GF-D8 (cell line): ENCODE measurements around the gene HLCS.
"Not testable (repeated sequence)": the region's sequence is repeated elsewhere in the genome, so short reads cannot be mapped to it uniquely, and the experiment has no call there.

Experiments used
- DNase-seq: peaks from one replicate; lab custom pipeline; 2025; lab: John Stamatoyannopoulos, UW

HLCS gene

DNA sequence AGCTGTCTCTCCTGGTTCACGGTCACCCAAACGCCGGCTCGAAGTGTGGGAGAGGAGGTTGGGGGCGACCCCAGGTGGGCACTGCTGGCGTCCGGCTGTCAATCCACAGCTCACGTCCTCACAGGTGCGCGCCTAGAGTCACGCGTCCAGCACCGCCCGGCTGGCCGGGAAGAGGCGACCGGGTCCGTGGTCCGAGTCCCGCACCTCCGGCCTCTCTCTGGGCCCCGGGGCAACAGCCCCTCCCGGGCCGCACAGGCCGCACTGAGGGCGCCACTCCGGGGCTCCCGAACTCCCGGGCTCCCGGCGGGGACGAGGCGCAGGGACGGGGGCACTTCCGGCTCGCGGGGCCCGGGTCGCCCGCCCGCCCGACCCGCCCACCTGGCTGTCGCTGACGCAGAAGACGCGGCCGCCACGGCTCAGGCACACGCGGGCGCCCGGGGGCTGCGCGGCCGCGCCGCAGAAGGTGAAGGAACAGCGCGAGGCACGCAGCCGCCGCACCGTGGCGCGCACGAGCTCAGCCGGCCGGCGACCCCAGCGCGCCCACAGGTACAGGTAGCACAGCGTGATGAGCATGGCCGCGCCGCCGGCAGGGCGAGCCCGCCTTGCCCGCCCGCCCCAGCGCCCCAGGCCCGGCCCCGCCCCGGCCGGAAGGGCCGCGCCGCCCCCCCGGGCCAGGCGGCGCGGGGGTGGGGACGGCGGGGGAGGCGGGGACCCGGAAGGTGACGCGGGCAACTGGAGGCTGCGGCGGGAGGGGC, at the start of gene HLCS:
Gene HLCS (minus strand): TSS at position 604 of the 755 bp plus-strand sequence. CDS start 31 bp downstream, at position 573.
- DNase-seq, result no peak

DNA sequence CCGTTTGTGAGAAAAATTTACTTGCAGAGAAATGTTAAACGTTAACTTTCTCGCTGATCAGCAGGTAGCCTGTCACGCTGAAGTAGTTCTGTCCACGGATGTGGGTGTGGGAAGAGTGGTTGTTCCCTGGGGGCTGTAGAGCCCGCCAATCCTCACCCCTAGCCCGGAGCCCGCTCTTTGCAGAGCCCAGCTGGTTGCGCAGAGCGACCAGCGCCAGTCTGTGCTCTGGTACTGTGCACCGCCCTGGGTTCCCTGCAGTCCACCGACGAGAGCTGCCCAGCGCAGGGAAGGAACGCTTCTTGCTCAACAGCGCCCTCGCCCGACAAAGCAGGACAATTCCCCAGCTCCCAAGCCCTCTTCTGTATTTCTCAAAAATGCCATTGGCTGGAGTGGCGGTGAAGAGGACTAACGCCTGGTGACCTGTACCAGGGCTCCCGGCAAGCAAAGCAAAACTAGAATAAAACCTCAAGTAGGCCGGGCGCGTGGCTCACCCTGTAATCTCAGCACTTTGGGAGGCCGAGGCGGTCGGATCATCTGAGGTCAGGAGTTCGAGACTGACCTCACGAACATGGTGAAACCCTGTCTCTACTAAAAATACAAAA, 43.4 kb upstream of the HLCS start:
- peak; percentile 82 for DNase-seq

DNA sequence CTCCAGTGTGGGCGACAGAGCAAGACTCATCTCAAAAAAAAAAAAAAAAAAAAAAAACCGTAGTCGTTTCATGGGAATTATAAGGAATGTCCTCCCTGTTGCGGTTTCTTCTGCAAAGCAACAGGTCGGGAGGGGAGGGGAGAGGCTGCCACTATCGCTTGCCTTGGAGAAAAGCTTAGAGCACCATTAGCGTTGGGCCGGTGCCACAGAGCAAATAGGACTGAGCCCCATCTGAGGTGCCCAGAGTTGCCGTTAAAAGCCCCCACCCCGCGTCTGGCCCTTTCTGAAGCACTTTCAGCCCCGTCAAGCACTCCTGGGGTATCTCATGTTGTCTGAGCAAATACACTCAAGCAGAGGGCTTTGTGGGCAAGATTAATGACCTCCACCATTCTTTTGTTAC, 42.3 kb upstream of the HLCS start:
- no peak for DNase-seq

DNA sequence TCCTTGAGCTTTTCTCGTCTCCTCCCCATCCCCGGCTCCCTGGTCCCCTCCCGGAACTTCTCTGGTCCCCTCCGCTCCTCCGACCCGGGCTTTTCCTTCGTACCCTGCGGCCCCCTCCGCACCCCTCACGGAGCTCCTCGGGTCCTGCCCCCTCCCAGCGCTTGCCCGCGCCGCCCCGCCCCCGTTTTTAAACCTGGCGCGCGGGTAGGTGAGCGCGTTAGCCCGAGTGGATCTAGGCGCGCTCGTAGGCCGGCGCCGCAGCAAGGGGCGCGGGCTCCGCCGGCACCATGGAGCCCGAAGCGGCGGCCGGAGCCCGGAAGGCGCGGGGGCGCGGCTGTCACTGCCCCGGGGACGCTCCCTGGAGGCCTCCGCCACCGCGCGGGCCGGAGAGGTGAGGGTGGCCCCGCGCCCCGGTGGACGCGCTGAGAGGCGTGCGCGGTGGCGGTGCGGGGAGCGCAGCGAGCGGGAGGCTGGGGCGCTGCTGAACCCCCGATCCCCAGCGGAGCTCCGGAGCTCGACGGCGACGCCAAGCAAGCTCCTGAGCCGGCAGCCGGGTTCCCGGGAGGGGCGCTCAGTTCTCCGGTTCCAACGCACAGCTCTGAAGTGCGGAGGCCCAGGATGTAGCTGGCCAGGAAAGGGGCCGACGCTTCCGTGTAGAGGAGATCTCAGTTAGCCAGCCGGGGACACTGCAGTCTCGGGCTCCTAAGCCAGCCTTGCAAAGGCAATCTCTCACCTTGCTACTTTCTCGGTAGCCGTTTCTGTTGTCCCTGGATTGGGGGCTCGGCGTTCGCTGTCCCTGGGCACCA, 40.2 kb upstream of the HLCS start, which contains the start of gene RIPPLY3:
Gene RIPPLY3 (plus strand): TSS at position 217 of the 806 bp plus-strand sequence. CDS start 71 bp downstream, at position 288.
- DNase-seq, result no peak

DNA sequence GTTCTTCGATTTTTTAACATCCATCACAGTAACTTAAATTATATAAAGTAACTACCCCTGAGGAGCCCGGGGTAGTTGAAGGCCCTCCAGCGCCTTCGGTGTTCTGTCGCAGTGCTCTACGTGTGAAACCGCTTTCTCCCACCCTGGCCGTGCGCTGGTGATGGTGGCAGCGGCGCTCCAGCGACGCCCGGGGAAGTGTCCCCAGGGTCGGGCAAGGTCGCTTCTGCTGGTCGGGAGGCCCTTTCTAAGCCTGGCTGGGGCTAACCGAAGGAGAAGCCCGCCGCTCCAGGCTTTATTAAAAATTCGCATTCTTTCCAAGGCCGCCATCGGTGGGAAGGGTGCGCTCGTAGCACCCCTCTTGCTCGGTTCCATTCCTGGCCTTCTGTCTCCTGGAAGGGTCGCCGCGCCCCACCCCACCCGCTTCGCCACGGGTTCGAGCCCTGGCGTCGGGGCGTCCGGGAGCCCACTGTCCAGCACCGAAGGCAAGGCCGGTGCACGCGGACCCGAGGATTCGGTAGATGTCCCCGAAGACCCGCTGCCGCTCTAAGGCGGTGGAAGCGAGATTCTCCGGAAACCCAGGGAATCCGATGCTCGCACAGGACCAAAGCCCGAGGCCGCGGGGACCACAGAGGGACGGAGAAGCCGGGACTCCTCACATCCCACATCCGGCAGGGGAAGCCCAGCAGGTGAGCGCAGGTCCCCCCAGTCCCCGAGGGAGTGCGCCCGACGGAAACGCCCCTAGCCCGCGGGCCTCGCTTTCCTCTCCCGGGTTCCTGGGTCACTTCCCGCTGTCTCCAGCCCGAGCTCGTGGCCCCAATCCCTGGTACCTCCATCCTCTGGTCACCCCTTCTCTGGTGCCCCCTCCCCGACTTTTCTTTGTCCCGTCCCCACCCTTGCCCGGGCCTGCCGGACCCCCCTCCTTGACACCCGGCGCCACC, 39.3 kb upstream of the HLCS start:
- DNase-seq, result no peak

DNA sequence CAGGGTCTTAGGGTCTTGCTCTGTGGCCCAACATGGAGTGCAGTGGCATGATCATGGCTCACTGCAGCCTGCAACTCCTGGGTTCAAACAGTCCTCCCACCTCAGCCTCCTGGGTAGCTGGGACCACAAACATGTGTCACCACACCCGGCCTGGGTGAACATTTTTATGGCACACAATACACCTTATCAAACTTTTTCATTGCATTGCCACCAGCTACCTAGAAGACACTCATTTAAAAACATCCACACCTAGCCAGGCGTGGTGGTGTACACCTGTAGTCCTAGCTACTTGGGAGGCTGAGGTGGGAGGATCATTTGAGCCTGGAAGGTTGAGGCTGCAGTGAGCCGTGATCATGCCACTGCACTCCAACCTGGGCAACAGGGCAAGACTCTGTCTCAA, 37.4 kb upstream of the HLCS start:
- DNase-seq, result not testable (repeated sequence)

DNA sequence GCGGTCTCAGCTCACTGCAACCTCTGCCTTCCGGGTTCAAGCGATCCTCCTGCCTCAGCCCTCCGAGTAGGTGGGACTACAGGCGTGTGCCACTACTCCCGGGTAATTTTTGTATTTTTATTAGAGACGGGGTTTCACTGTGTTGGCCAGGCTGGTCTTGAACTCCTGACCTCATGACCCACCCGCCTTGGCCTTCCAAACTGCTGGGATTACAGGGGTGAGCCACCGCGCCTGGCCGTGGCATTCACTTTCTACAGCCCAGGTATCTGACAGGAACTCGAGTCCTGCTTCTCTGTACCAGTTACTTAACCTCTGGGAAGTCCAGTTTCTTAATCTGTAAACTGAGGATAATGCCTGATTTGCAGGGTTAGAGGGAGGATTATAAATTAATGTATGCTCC, 36.4 kb upstream of the HLCS start:
- not testable (repeated sequence) for DNase-seq

DNA sequence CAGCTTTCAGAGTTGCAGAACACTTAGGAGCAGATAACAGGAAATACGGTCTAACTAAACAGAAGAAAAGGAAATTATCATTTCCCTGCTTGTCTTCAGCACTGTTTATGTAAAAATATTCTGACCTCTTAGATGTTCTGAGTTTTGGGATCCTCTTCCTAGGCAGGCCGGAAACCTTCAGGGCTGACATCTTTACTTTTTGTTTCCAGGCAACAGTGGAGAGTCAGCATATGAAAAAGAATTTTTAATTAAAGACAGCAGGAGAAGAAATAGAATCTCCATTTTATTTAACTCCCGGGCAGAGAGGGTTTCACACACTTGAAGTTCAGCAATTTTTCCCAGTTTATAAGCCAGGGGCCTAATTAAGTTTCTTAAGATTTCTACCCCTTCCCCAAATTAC, 35.0 kb upstream of the HLCS start:
- no peak for DNase-seq

DNA sequence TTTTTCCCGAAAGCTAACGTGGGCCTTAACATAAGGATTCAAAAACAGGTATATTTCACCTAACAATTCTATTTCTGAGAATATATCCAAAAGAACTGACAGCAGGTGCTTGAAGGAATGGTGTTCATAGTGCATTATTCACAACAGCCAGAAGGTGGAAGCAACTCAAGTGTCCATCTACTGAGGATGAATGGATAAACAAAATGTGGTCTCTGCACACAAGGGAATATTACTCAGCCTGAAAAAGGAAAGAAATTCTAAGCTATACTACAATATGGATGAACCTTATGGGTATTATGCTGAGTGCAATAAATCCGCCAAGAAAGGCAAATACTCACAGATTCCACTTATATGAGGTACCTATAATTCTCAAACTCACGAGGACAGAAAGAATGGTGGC, 33.9 kb upstream of the HLCS start:
- DNase-seq, result no peak

DNA sequence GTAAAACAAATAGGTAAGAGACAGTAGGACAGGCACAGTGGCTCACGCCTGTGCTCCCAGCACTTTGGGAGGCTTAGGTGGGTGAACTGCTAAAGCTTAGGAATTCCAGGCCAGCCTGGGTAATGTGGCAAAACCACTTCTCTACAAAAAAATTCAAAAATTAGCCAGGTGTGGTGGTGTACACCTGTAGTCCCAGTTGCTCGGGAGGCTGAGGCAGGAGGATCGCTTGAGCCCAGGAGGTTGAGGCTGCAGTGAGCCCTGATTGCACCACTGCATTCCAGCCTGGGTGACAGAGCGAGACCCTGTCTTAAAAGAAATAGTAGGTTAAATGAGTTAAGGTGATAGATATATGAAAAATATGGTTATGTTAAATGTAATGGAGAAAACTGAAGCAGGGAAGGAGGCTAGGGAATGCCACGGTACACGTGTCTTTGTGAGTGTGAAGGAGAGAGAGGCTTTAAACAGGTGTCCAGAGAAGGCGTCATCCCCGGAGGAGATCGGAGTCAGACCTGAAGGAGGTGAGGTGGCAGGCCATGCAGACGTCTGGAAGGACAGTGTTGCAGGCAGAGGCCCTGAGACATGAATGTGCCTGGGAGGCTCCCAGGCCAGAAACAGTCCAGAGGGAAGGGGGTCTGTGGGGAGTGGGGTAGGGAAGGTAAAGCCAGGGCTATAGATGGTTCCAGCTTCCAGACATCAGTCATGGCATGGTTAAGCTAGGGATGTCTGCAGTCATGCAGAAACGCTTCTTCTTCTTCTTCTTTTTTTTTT, 32.8 kb upstream of the HLCS start:
- no peak for DNase-seq

DNA sequence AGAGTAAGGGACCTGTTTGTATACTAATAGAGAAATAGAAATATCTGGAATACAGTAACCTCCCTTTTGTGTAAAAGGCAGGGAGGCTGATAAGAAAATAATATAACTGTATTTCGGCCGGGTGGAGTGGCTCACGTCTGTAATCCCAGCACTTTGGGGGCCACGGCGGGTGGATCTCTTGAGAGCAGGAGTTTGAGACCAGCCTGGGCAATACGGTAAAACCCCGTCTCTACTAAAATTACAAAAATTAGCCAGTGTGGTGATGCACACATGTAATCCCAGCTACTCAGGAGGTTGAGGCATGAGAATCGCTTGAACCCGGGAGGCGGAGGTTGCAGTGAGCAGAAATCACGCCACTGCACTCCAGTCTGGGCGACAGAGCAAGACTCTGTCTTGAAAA, 28.8 kb upstream of the HLCS start:
- not testable (repeated sequence) for DNase-seq

DNA sequence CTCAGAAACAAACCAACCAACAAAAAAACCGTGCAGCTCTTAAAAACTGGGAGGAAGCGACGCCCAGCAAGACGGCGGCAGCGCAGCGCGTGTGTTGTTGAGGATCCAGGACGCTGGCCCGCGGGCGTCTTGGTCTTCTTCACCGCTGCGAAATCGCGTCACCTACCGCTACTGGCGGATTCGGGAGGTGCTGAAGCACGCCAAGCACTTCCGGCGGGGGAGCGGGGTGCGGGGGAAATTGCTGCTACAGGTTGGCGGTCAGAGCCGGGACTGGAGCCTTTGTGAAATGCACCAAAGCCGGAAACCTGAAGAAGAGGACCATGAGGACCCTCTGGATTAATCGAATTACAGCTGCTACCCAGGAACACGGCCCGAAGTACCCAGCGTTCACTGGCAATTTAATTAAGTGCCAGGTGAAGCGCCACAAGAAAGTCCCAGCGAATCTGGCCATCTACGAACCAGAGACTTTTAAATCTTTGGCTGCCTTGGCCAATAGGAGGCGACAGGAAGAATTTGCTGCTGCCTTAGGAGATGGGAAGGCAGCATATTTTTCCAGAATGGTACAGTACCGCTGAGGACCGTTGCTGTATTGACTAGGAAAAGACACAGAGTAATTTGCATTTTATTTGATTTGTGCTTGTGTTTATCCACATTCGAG, 28.2 kb upstream of the HLCS start:
- no peak for DNase-seq

DNA sequence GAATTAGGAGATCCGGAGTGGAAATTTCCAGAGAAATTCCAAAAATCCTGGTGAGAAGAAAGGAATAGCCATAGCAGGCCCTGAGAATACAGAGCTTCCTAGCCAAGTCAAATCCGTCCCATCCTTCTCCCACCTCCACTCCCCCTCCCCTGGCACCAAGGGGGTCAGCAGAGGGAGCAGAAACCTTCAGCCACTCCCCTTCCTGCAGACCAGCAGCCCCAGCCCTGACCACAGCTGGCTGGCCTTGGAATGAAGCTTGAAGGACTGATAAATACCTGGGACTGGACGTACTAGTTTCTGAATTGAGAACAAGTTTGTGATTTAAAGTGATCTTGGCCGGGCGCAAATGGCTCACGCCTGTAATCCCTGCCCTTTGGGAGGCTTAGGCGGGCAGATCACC, 26.2 kb upstream of the HLCS start:
- DNase-seq, result no peak

DNA sequence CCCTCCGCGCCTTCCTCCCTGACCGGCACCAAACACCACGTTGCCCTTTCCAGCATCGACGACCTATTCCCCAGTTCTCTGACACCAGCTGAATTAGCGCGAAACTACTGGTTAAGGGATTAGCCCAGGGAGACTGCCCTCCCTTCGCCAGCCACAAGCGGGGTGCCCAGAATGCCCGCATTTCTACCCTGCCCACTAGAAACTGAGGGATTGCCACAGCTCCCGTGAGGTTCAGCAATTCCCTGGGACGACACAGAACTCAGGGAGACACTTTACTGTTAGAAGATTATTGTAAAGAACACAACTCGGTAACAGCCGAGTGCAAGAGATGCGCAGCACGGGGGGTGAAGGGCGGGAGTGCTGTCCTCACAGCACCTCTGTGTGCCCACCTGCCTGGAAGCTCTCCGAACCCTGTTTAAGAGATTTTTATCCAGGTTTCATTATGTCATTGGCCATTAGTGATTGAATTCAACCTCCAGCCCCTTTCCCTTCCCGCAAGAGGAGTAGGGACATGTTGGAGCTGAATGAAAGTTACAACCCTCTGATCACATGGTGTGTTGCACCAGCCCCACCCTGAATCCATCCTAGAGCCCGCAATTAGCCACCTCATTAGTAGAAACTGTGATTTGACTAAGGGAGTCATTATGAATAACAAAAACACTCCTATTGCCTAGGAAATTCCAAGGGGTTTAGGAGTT, 24.2 kb upstream of the HLCS start:
- no peak for DNase-seq

DNA sequence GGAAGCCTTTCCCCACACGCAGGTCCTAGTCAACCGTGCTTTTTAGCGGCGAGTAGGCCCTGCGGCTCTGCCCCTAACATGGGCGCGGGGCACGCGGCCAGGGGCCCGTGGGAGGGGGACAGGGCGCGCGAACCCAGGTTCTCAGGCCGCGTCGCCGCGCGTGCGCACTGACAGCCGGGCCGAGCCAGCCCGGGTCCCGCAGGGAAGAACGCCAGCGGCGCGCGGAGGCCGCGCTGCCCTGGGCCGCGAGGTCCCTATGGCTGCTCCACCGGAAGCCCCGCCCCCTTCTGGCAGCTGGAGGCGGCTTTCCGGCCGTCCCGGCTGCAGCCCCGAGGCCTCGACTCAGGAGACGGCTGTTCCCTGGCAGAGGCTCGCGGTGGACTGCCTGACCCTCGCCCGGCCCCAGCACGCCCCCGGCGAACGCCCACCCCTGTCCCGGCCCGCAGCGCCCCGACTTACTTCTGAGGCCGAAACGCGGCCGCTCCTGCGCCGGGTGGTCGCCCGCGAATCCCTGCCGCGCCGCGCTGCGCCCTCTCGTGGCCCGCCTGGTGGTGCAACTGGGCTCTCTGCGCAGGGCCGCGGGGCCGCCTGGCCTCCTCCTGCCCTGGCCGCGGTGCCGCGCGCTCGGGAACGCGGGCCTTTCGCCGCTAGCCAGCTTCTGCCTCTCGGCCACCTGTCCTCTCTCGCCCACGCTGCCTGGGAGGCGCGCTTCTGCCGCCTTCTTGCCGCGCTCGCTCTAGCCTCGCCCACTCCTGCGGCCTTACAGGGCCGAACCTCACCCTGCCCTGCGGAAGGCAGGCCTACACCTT, 23.4 kb upstream of the HLCS start:
- DNase-seq, result peak; percentile 92

DNA sequence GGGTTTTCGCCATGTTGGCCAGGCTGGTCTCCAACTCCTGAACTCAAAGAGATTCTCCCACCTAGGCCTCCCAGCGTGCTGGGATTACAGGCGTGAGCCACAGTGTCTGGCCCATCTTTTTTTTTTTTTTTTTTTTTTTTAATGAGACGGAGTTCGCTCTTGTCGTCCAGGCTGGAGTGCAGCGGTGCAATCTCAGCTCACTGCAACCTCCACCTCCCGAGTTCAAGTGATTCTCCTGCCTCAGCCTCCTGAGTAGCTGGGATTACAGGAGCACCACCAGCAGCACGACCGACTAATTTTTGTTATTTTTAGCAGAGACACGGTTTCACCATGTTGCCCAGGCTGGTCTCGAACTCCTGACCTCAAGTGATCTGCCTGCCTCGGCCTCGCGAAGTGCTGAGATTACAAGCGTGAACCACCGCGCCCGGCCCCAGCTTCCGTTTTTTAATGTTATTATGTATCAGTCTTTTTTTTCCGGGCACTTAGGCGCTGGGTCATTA, 22.8 kb upstream of the HLCS start:
- DNase-seq, result not testable (repeated sequence)

DNA sequence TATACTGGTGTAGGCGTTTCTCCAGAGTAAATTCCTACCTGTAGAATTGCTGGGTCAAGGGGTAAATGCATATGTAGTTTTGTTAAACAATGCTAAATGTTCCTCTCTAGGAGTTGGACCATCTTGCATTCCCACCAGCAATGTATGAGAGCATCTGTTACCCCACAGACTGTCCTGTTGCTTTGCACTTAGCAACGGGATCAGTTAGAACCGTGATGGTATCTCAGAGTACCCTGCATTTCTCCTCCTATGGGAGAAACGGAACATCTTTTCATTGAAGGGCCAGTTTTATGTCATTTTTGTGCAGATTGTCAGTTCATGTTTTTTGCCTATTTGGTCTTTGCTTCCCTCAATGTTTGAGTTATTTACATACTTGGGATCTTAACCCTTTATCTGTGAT, 22.1 kb upstream of the HLCS start:
- no peak for DNase-seq

DNA sequence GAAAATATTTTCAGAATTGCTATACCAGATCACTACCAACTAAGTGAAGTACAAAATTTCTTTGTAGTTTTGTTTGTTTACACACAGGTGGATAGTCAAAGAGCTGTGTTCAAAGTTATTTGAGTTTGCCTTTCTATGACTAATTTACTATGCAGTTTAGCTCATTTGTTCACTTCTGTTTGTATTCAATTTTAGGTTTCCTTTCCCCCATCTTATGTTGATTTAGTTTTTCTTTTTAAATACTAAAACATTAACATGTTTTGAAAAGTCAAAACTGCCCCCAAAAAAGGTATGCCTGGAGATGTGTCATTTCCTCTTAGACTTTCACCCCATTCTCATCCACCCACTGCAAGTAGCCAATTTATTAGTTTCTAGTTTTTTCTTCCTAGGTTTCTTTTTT, 21.4 kb upstream of the HLCS start:
- DNase-seq, result no peak
